GM12878 (cell line): ENCODE data around the gene NRG3. TPM values are rescaled to one million over a fixed set of nuclear protein-coding genes. Genes with fewer than 3 reads are reported as not detected.

Source experiments
- ATF2 ChIP-seq: IDR thresholded peaks from 2 replicates; pipeline ENCODE4 v1.6.1; 2012; ENCODE audit warnings: low read length, inconsistent platforms
- BHLHE40 ChIP-seq, 2 experiments: fragments of 450-650 bp in 1 of 2; IDR thresholded peaks; 2 replicates each; pipeline ENCODE4 v1.6.1; 2011 to 2017; ENCODE audit warnings: low read depth in 2 of 2, borderline replicate concordance in 1 of 2, improper control_type of control experiment in 1 of 2, low read length in 1 of 2, mild to moderate bottlenecking in 1 of 2
- CUX1 ChIP-seq: IDR thresholded peaks from 2 replicates; pipeline ENCODE4 v1.6.1; 2012; ENCODE audit warnings: improper control_type of control experiment, low read depth, low read length; ENCODE audit not compliant: insufficient replicate concordance
- HDAC2 ChIP-seq: fragments of 200-600 bp; sonication (generic); IDR thresholded peaks from 2 replicates; pipeline ENCODE4 v1.6.1; 2017
- IRF3 ChIP-seq: fragments of 450-650 bp; IDR thresholded peaks from 2 replicates; pipeline ENCODE4 v1.6.1; 2014; ENCODE audit warnings: mild to moderate bottlenecking
- KAT2A ChIP-seq: conservative IDR thresholded peaks from 2 replicates; pipeline ENCODE4 v1.6.1; 2011; ENCODE audit warnings: low read depth, low read length; ENCODE audit not compliant: control insufficient read depth
- MEF2B ChIP-seq: fragments of 450-650 bp; IDR thresholded peaks from 2 replicates; pipeline ENCODE4 v1.6.1; 2018; ENCODE audit warnings: mild to moderate bottlenecking, moderate library complexity; ENCODE audit not compliant: partially characterized antibody, poor library complexity, severe bottlenecking
- MLLT1 ChIP-seq: fragments of 450-650 bp; IDR thresholded peaks from 2 replicates; pipeline ENCODE4 v1.6.1; 2016; ENCODE audit warnings: mild to moderate bottlenecking
- NR2C2 ChIP-seq: IDR thresholded peaks from 2 replicates; pipeline ENCODE4 v1.6.1; 2011; ENCODE audit warnings: borderline replicate concordance, low read depth; ENCODE audit not compliant: control insufficient read depth, insufficient read length
- SIN3A ChIP-seq: IDR thresholded peaks from 2 replicates; pipeline ENCODE4 v1.6.1; 2012; ENCODE audit warnings: low read depth, low read length, improper control_type of control experiment
- SMAD1 ChIP-seq: fragments of 450-650 bp; IDR thresholded peaks from 2 replicates; pipeline ENCODE4 v1.6.1; 2018; ENCODE audit warnings: mild to moderate bottlenecking, low read depth; ENCODE audit not compliant: partially characterized antibody
- SMC3 ChIP-seq: IDR thresholded peaks from 2 replicates; pipeline ENCODE4 v1.6.1; 2011; ENCODE audit warnings: low read length, improper control_type of control experiment, borderline replicate concordance
- SREBF1 ChIP-seq: IDR thresholded peaks from 2 replicates; pipeline ENCODE4 v1.6.1; 2012; ENCODE audit warnings: mild to moderate bottlenecking, low read length
- TCF12 ChIP-seq: IDR thresholded peaks from 2 replicates; pipeline ENCODE4 v1.6.1; 2011; ENCODE audit warnings: low read depth, mild to moderate bottlenecking, low read length
- YBX1 ChIP-seq: fragments of 450-650 bp; IDR thresholded peaks from 2 replicates; pipeline ENCODE4 v1.6.1; 2016; ENCODE audit warnings: antibody characterized with exemption
- ZNF384 ChIP-seq: IDR thresholded peaks from 2 replicates; pipeline ENCODE4 v1.6.1; 2012; ENCODE audit warnings: low read depth, mild to moderate bottlenecking, low read length, improper control_type of control experiment, borderline replicate concordance
- ZNF592 ChIP-seq: fragments of 450-650 bp; IDR thresholded peaks from 2 replicates; pipeline ENCODE4 v1.6.1; 2017; ENCODE audit warnings: mild to moderate bottlenecking, moderate library complexity
- polyA plus RNA-seq, 11 experiments: library from polyadenylated mRNA; depleted of rRNA in 4 of 11; unstranded in 6 of 11; stranded (reverse) in 5 of 11; fragments of >200 nt; fragmentation: Nextera tagmentation in 4 of 11; fragmentation: Illumina TruSeq in 1 of 11; extraction: Ambion mirVana in 4 of 11; extraction: Trizol in 1 of 11; gene quantifications; 1 replicate in 1 of 11; 2 replicates in 10 of 11; pipeline versions ENCODE4 v1.2.1 to v1.2.3, GENCODE V29; 2011 to 2016; ENCODE audit warnings: inconsistent platforms in 2 of 11, missing spikeins in 2 of 11, low read depth in 1 of 11
- total RNA-seq, 4 experiments: library from RNA; depleted of rRNA in 3 of 4; stranded (reverse); fragments of >200 nt in 3 of 4; fragmentation: Illumina TruSeq in 1 of 4; extraction: Trizol in 1 of 4; gene quantifications; 2 replicates each; pipeline versions ENCODE4 v1.2.1 to v1.2.3, GENCODE V29; 2013 to 2021

Gene NRG3
- total and polyA plus RNA-seq, 10 of the 15 experiments (the other 5 are each of a cell fraction or from before 2014, with no cell fraction given): 0.03 to 0.41 (median 0.17) TPM; not detected in 3

GRCh38 chr10:82914655-82915136 is 1039.7 kb downstream of the NRG3 start (continued):
- no peak for TF ChIP-seq IRF3
- no peak for TF ChIP-seq SIN3A
- no peak for TF ChIP-seq SREBF1
- peak; percentile 78 for TF ChIP-seq ATF2
- TF ChIP-seq NR2C2: no peak
- no peak for TF ChIP-seq SMC3
- TF ChIP-seq CUX1: peak; percentile 95
- no peak for TF ChIP-seq ZNF592
- TF ChIP-seq YBX1: peak; percentile 86; the same call in 1 of the 2 replicates
- TF ChIP-seq KAT2A: no peak
- TF ChIP-seq MEF2B: peak; percentile 99
- TF ChIP-seq MLLT1: 0 out of 2 replicates have a peak, but pooled peaks have one; percentile 25
- peak; percentile 92 for TF ChIP-seq ZNF384
- no peak for TF ChIP-seq BHLHE40 (IDR thresholded peaks at IDR 0.05; ENCODE audit: borderline replicate concordance in 1 of 2, low read depth in 2 of 2, low read length in 1 of 2)
- TF ChIP-seq SMAD1: peak; percentile 88
- TF ChIP-seq TCF12: peak; percentile 58; the same call in 1 of the 2 replicates
- TF ChIP-seq HDAC2: no peak
